ENCODE data around the gene NFATC2. TPM values are rescaled to one million over a fixed set of nuclear protein-coding genes. Genes with fewer than 3 reads are reported as not detected.
"Not testable (repeated sequence)": the region's sequence is repeated elsewhere in the genome, so short reads cannot be mapped to it uniquely, and the experiment has no call there.

NFATC2 gene
- polyA plus RNA-seq, 1 donor = 1.6 TPM

DNA sequence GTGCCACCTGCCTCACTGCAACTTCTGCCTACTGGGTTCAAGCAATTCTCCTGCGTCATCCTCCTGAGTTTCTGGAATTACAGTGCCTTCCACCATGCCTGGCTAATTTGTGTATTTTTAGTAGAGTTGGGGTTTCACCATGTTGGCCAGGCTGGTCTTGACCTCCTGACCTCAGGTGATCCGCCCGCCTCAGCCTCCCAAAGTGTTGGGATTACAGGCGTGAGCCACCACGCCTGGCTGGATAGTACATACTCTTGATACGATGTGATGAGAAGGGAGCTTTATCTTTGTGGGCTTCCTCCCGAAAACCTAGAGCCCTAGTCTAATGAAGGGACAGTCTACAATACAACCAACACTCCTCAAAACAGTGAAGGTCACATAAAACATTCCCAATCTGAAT is 2.4 kb downstream of the NFATC2 start:
- DNase-seq = not testable (repeated sequence)

DNA sequence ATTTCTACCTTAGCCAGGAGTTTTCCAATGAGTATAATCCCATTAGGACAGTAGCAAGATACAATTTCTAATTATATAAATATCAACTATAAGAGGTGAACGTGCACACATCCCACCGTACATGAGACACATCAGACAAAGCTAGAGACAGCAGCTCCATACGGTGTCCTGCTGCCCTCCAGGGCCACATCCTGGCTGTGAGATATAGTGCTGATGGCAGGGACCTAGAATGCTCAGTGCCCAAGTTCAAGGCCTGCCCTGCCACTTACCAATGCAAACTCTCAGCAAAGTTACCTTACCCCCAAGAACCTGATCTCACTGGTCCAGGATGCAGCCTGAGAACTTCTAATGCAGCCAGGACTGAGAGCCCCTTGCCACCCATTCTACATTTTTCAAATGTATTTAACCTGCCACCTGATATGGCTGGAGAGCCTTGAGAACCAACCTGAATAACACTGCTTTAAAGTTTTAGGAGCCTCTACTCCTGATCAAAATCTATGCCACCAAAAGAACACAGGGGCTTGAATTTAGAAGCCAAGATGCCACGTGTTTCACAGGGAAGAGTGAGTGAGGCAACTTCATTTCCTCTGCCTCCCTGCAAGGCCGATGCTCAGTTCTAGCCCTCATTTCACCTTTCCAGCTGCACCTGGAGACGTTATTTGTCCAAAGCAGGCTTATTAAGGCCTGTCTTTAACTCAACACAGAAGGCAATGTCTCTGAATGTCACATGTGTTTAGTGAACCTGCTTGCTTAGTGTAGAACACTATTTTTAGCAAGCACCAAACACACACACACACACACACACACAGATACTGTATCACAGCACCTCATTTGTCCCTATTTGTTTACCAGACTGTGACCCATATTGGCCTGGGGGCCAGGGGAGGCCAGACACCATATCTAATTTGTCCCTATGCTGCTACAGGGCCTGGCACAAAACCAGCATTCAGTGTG is 6.1 kb downstream of the NFATC2 start:
- DNase-seq = no peak

DNA sequence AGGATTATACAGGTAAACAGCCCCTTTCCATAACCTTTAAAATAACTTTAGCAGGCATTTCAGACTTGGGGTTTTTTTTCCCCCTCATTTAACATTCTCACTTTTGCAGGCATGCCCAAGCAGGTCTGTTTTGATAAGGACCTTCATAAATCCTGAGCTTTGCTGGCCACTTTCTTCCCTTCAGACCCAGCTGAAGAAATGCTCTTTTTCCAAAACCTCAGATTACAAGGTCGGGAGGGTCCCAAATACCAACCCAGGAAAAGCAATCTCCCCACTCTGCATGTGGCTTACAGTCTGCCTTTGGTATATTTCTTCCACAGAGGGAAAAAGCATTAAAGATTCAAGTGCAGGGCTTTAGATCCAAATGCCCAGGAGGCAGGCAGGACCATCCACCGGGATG is 6.8 kb downstream of the NFATC2 start:
- DNase-seq = no peak

DNA sequence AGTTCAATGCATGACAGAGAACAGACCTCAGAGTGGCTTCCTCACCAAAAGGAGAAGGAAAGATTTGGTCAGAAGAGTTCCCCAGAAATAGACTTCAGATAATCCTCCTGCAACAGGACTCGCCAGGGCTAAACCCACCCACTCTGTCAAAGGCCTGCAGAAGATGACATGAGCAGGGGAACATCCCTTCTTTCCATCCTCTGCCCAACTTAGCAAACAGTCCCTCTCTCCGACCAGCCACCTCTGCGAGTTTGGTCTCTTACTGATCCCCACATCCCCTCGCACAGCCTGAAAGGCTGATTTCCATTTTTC is 7.5 kb downstream of the NFATC2 start:
- no peak for DNase-seq

DNA sequence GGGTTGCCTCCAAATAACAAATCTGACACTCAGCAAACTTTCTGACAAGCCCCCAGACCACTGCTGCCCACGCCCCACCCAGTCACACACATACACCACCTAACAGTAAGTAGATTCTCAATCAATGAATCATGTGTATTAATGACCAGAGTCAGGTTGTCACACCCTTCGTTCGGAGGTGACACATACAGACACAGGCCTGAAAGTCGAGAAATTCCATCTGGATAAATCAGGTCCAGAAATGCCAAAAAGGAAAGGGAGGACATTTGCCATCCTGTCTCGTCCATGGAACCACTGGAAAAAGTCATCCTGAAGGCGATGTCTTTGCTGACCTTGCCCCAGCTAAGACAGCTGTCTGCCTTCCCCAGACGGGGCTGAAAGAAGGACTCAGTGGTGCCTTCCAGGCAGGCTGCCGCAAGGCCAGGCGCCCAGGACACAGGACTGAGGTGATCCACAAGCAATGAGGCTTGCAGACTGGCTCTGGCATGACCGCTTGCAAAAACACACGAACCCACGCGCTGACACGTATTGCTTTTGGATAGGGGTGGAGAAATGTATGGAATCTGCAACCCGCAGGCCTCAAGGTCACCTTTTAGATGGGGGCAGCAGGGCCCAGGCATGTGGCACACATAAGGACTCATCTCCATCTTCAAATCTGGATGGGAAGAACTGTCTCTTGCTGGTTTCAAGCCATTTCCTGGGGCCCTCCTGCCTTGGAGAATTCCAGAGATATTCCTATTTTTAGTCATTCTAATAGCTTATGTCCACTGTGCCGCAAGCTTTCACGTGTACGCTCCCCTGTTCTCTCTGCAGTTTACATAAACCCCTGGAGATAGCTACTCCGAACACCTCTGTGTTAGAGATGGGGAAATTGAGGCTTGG is 9.0 kb downstream of the NFATC2 start:
- DNase-seq = no peak

DNA sequence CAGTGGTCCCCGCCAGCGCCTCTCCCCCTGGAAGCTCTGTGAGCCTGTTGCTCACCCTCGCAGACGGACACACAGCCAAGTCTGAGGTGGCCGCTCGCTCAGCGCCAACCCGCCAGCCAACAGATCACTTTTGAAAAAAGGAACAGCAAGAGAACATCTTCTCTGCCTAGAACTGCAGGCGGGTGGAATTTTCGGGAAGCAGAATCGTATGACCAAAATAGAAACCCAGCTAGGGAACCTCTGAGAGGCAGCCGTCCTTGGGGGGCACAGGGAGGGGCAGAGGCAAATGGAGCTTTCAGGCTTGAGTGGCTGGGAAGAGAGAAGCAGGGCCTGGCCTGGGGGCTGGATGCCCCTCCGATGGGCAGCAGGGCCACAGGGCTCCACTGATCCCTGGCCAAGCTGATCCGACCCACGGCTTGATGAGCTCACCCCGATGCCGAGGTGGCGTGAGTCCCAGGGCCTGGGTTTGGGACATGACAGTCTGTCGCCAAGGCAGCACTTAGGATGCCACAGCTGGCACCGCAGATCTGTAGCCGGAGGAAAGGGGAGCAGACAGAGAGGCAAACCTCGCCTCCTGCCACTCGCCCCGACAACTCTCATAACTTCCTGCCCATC is 9.8 kb downstream of the NFATC2 start:
- DNase-seq = no peak

DNA sequence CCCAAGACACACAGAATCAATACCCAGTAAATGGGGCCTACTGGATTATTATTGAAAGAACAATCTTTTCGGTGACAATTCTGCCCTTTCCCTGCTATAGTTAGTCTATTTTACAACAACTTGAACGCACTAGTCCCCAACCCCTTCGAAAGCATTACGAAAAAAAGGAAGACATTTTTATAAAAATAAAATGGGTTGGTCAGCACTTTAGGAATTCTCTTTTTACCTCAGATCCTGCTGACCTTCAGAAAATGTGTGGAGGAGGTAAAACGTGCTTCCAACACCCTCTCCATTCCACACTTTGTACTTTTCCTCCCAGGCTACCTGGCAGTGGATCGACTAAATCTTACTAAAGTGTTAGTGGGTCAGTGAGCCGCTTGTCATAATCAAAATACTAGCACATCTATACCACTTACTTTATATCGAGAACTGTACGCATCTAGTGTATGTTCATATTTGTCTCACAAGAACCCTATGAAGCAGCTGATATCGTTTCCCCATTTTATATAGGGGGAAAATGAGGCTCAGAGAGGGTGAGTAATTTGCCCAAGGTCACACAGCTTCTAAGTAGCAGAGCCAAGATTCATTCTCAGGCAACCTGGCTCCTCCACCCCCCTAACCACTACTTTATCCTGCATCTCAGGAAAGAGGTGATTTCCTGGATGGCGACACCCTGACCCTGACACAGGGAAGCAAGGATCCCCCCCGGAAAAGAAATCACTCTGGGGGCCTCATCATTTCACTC is 10.6 kb downstream of the NFATC2 start:
- no peak for DNase-seq

DNA sequence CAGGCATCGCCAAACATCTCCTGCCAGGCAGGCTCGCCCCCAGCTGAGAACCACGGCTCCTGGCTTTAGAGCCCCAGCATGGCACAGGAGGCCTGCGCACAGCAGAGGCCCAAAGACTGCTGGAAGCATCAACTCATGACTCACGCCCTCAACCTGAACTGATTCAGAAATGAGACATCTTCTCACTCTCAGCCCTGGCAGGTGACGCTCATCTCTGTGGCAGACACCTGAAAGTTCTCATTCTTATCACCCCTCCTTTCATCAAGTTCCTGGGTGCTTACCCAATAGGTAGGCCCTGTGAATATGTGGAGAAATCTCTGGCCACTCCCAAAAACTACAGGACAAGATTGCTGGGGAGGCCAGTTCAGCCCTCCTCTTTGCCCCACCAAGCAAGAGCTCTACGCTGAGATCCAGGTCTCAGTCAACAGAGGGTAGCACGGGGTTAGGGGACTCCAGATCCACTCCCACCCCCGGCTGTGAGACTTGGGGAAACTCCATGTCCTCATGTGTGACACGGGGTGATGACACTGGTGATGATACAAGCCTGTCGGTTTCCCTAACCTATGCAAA is 11.3 kb downstream of the NFATC2 start:
- no peak for DNase-seq

DNA sequence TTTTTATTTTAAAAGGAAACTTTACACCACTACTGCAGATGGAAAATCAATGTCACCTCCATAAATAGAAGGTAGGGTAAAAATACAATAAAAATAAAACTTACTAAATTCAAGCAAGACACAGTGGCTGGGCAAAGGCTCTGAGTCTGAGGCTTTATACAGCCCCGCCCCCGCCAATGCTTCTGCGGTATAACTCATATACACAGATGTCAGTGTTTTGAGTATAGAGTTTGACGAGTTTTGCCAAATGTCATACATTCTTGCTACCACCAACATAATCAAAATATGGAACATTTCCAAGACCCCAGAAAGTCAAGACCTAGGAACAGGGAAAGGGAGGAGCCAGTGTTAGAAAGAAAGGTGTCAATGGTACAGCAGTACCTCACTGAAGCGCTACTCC is 12.8 kb downstream of the NFATC2 start:
- no peak for DNase-seq

DNA sequence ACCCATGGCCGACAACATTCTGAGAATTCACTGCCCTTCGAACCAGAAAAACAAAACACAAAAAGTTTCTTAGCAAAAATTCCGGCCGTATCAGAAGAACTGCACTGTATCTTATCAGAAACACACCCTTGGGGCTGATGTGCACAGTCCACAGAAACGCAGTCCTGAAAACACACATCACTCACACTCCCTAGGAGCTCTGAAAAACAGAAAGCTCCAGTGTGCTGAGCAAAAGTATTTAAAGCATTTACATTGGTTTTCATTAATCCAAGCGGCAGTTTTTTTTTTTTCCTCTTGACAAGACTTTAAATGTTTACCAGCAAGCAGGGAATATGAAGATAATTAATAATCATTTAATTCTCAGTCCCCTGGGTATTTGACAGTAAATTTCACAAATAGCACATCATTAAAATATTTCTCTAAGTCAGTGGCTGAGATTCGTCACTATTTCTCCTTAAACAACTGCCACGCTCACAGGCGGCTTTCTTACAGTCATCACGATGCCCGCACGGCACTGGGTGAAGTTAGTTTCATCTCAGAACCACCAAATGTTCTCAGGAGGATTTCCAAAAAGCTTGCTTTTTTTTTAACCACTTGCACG is 13.3 kb downstream of the NFATC2 start:
- DNase-seq = no peak

DNA sequence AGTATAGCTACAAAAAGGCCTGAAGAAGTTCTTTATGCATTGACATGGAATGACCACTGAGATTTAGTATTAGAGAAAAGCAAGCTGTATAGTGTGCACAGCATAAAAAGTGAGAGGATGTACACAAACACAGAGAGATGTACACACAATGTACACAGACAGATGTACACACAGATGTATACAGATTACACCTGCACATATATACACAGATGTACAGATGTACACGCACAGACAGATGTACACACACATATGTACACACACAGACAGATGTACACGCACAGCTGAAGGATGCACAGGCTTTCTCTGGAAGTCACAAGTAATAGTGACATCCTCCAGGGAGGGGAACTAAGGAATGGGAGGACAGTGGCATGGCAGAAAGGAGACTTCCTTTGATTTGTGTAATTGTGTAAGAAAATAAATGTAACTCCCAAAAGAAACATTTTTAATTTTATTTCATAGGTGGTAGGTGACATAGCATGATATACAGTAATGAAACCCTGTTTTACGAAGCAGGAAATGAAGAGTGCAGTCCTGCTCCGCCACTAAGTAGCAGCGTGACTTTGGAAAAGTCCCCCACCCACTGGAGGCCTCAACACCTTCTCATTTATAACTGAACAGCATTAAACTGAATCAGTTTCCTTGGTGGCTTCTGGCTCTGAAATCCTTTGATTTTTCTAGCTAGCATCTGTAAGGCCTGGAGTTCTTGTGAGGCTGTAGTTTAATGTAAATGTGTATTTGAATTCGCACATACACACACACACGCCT is 14.1 kb downstream of the NFATC2 start:
- no peak for DNase-seq

DNA sequence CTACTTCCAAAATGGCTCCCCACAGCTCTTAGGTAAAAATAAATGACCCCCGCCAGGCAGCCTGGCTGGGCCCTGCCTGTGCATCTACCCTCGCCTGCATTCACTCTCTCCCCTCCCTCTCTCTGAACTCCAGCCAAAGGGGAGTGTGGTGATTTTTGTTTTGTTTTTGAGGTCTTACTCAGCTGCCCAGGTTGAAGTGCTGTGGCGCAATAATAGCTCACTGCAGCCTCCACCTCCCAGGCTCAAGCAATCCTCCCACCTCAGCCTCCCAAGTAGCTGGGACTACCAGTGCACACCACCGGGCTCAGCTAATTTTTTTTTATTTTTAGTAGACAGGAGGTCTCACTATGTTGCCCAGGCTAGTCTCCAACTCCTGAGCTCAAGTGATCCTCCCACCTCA is 15.8 kb downstream of the NFATC2 start:
- DNase-seq = no peak

DNA sequence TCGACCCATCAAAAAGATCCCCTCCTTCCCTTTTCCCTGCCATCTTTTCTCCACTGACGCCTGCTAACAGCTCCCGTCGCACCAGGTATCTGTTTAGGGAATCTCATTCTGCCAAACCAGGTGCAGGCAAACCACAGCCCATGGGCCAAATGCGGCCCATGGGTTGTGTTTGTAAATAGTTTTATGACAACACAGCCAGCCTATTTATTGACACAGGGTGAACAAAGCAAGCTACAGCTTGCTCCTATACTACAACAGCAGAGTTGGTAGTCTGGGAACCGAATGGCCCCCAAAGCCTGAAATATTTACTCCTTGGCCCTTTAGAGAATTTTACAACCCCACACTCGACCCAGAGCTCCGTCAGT is 16.4 kb downstream of the NFATC2 start:
- no peak for DNase-seq

DNA sequence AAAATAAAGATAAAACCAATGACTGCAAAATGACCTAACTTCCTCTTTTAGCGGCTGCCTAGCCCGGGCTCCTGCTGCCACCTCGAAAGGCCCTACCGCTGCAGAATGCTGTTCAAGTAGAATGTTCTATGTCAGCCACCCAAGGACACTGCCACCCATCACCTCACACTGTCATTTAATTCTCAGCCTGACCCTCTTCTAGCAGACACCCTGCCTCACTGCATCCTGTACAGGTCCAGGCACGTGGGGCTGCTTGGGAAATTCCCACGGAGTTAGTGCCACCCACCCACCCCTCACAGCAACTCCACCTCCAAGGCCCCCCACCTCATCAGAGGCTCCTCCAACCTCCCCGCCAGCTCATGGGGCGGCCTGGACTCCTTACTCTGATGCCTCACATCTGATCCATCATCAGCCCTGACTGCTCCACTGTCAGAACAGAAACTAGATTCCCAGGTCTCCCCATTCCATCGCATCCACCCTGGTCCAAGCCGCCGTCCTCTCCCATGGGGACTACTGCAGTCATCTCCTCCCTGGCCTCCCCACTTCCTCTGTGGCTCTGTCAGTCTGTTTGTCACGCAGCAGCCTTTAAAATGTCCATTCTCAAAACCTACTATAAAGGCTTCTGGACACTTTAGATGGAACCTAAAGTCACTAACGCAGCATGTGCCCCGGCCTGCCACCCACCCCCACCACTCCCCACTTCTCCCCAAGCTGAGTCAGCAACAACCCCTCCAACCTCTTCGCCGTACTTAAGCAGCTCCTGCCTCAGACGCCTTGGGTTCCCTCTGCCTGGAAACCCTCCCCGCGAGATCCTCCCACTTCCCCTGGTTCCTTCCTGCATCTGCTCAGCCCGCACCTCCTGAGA is 17.0 kb downstream of the NFATC2 start:
- DNase-seq = no peak

DNA sequence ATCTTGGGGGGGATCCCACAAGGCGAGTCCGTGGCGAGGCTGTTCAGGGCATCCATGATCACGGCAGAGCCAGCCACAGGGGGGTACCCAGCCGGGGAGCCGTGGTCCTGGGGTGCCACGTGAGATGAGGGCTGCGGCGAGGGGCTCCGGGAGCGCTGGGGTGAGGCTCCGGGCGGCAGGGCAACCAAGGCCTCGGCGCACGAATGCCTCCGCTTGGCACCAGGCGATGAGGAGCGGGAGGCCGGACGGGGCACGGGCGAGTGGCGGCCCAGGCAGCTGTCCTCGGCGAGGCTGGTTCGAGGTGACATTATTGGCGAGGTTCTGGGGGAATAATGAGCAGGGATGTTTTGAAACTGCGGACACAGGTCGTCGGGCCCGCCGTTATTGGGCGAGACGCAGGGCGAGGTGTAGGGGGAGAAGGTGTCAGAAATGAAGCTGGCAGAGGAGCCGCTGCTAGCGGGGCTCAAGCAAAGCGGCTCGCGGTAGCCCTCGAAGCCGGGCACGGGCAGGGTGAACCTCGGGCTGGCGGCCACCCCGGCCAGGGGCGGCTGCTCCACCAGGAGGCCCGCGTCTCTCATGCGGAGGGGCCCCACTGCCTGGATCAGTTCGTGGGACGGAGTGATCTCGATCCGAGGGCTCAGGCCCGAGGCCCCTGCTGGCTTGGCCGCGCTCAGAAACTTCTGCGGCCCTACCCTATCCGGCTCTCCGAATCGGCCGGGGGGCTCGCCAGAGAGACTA is 19.1 kb downstream of the NFATC2 start:
- DNase-seq = no peak

DNA sequence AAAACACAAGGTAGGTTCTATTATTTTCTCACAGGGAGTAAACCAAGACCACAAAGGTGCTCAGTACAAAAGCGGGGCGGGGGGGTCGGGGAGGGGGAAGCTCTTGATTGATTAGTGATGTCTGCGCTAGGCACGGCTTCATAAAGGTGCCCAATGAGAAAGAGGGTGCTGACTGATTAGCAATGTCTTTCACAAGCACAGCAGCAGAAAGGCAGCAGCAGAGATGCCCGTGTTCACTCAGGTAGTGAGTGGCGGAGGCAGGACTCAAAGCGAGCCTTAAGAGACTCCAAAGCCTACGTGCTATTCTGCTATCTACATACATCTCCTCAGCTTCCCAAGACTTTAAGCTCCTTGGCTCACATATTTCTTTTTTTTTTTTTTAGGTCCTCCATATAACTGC is 20.3 kb downstream of the NFATC2 start:
- DNase-seq = no peak

DNA sequence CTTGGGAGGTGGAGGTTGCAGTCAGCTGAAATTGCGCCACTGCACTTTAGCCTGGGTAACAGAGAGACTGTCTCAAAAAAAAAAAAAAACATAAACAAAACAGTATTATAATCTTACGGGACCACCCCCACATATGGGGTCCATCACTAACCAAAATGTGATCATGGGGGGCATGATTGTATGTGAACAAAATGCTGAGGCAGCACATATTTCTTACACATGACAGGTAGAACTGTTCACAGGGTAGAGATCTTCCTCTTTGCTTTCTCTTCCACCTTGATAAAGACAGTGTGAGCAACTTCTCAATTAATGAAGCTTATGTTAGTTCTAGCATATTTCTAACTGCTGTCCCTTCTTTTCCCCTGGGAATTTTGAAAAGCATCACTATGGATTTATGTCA is 24.7 kb downstream of the NFATC2 start:
- DNase-seq = no peak

DNA sequence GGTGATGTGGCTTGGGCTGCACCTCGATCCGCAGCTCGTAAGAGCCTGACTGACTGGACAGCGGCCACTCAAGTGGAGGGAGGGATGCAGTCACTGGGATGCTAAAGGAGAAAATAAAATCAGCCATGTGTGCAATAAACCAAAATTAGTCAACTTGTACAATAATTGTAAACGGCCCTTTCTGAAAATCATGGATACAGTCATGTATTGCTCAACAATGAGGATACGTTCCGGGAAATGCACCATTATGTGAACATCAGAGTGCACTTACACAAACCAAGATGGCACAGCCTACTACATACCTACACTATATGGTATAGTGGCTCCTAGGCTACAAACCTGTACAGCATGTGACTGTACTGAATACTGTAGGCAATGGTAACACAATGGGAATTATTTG is 25.7 kb downstream of the NFATC2 start:
- no peak for DNase-seq

DNA sequence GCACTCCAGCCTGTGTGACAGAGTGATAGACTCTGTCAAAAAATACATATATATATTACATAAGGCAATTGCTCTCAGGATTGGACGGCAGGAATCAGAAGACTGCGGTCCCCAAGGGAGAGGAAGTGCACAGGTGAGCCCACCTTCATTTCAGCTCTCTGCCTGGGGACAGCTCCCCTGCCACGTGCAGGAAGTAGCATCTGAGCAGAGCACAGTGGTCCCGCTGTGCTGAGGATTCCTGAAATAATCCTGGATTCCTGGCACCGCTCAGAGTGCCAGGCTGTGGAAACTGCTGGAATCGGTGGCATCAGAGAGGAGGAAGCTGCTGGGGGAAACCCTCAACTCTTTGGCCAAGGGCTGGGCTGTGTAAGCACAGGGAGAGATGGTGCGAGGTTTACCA is 27.7 kb downstream of the NFATC2 start:
- DNase-seq = no peak
